H1 (cell line): ENCODE data around the gene SLC9C1. TPM values are rescaled to one million over a fixed set of nuclear protein-coding genes. Genes with fewer than 3 reads are reported as not detected.

ENCODE experiments used
- CTCF ChIA-PET: fragments of 300-600 bp; sonication (Branson Sonifier 250); formaldehyde crosslinking; loops from one replicate; lab custom pipeline; 2021; ENCODE audit not compliant: partially characterized antibody; lab: Charles Lee
- POLR2A ChIA-PET: fragments of 300-600 bp; sonication (Branson Sonifier 250); formaldehyde crosslinking; loops from one replicate; lab custom pipeline; 2021; ENCODE audit warnings: inconsistent platforms; ENCODE audit not compliant: partially characterized antibody; lab: Charles Lee
- DNase-seq, 2 experiments: peaks; one replicate each; pipeline versions ENCODE4 v3.0.0 to v3.0.0-alpha.2; 2010 to 2022; ENCODE audit warnings: low spot score in 2 of 2, low read depth in 1 of 2, mixed read lengths in 1 of 2
- FAIRE-seq: peaks from 2 replicates; lab custom pipeline; 2011; peaks lifted over from hg19 to GRCh38; lab: Jason Lieb, UNC
- H2AFZ ChIP-seq: 2 replicates; pipeline ENCODE4 v1.8.1; 2012; ENCODE audit warnings: low read length, inconsistent platforms
- H2AK5ac ChIP-seq: 2 replicates; pipeline ENCODE4 v1.6.1; 2013; ENCODE audit warnings: low read depth, low read length
- H2BK120ac ChIP-seq: replicated peaks from 2 replicates; pipeline ENCODE3; 2013; ENCODE audit warnings: low read depth, low read length, inconsistent platforms
- H2BK12ac ChIP-seq: 2 replicates; pipeline ENCODE4 v1.6.1; 2013; ENCODE audit warnings: low read depth, low read length
- H2BK15ac ChIP-seq: 2 replicates; pipeline ENCODE4 v1.6.1; 2013; ENCODE audit warnings: low read length
- H2BK20ac ChIP-seq: 2 replicates; pipeline ENCODE4 v1.6.1; 2013; ENCODE audit warnings: low read length
- H2BK5ac ChIP-seq: 2 replicates; pipeline ENCODE4 v1.6.1; 2013; ENCODE audit warnings: low read depth, low read length
- H3K14ac ChIP-seq: 2 replicates; pipeline ENCODE4 v1.6.1; 2013; ENCODE audit warnings: inconsistent platforms; ENCODE audit not compliant: insufficient read length
- H3K18ac ChIP-seq: 2 replicates; pipeline ENCODE4 v1.6.1; 2013; ENCODE audit warnings: low read length; ENCODE audit errors: extremely low read depth
- H3K23ac ChIP-seq: 2 replicates; pipeline ENCODE4 v1.6.1; 2013; ENCODE audit warnings: inconsistent platforms; ENCODE audit not compliant: insufficient read length
- H3K23me2 ChIP-seq: 2 replicates; pipeline ENCODE4 v1.6.1; 2013; ENCODE audit warnings: low read depth, low read length
- H3K27ac ChIP-seq: 2 replicates; pipeline ENCODE4 v1.6.1; 2011; ENCODE audit warnings: low read depth, low read length, inconsistent platforms
- H3K27me3 ChIP-seq, 4 experiments: replicated peaks in 1 of 4; 1 replicate in 1 of 4; 2 replicates in 3 of 4; pipeline versions ENCODE4 v1.6.1 to v1.8.1; 2011 to 2013; ENCODE audit warnings: low read length in 3 of 4, mild to moderate bottlenecking in 3 of 4, inconsistent platforms in 2 of 4, mixed read lengths in 2 of 4, moderate library complexity in 1 of 4; ENCODE audit not compliant: control insufficient read depth in 3 of 4, insufficient read depth in 3 of 4; ENCODE audit errors: extremely low read depth in 1 of 4
- H3K36me3 ChIP-seq, 4 experiments: 2 replicates each; pipeline versions ENCODE4 v1.6.1 to v1.8.1; 2011 to 2013; ENCODE audit warnings: mild to moderate bottlenecking in 4 of 4, low read length in 3 of 4, moderate library complexity in 2 of 4, control low read depth in 1 of 4, inconsistent platforms in 1 of 4; ENCODE audit not compliant: insufficient read depth in 4 of 4, control insufficient read depth in 2 of 4
- H3K4ac ChIP-seq: replicated peaks from 2 replicates; pipeline ENCODE3; 2013; ENCODE audit warnings: low read length, low read depth, mixed read lengths, inconsistent platforms; ENCODE audit not compliant: insufficient read length
- H3K4me1 ChIP-seq, 4 experiments: replicated peaks in 1 of 4; 1 replicate in 1 of 4; 2 replicates in 3 of 4; pipeline versions ENCODE4 v1.6.1 to v1.8.1; 2011 to 2013; ENCODE audit warnings: low read length in 3 of 4, inconsistent platforms in 2 of 4, mixed read lengths in 1 of 4; ENCODE audit not compliant: insufficient read depth in 4 of 4, control insufficient read depth in 3 of 4
- H3K4me2 ChIP-seq, 2 experiments: 2 replicates each; pipeline versions ENCODE4 v1.6.1 to v1.8.1; 2011 to 2013; ENCODE audit warnings: low read depth in 2 of 2, low read length in 2 of 2, control low read depth in 1 of 2, inconsistent platforms in 1 of 2, mild to moderate bottlenecking in 1 of 2; ENCODE audit not compliant: insufficient read depth in 1 of 2
- H3K4me3 ChIP-seq, 4 experiments: fragments of 200-600, 300-600 bp in 1 of 4; sonication (generic), shearing (Covaris generic), sonication (Bioruptor Twin) in 1 of 4; 2 replicates each; pipeline versions ENCODE4 v1.5.1 to v1.8.1; 2011 to 2016; ENCODE audit warnings: low read length in 4 of 4, low read depth in 3 of 4, control low read depth in 2 of 4, inconsistent platforms in 2 of 4, mild to moderate bottlenecking in 2 of 4, mixed read lengths in 1 of 4, moderate library complexity in 1 of 4; ENCODE audit not compliant: insufficient read depth in 2 of 4; ENCODE audit errors: extremely low read depth in 1 of 4
- H3K56ac ChIP-seq: replicated peaks from 2 replicates; pipeline ENCODE3; 2013; ENCODE audit warnings: low read depth, mild to moderate bottlenecking, mixed read lengths, low read length, inconsistent platforms; ENCODE audit not compliant: insufficient read length
- H3K79me1 ChIP-seq: 2 replicates; pipeline ENCODE4 v1.6.1; 2013; ENCODE audit warnings: low read depth, low read length, control low read depth
- H3K79me2 ChIP-seq, 2 experiments: 2 replicates each; pipeline versions ENCODE4 v1.6.1 to v1.8.1; 2012 to 2013; ENCODE audit warnings: low read length in 2 of 2, mild to moderate bottlenecking in 2 of 2, inconsistent platforms in 1 of 2; ENCODE audit not compliant: insufficient read depth in 2 of 2, control insufficient read depth in 1 of 2
- H3K9ac ChIP-seq, 4 experiments: replicated peaks in 1 of 4; 1 replicate in 1 of 4; 2 replicates in 3 of 4; pipeline versions ENCODE4 v1.6.1 to v1.8.1; 2011 to 2013; ENCODE audit warnings: low read depth in 3 of 4, low read length in 3 of 4, control low read depth in 2 of 4, mild to moderate bottlenecking in 2 of 4, moderate library complexity in 2 of 4, inconsistent platforms in 1 of 4; ENCODE audit errors: extremely low read depth in 1 of 4
- H3K9me3 ChIP-seq, 2 experiments: 2 replicates each; pipeline versions ENCODE4 v1.6.1 to v1.8.1; 2012 to 2013; ENCODE audit warnings: mild to moderate bottlenecking in 2 of 2, moderate library complexity in 2 of 2, control low read depth in 1 of 2, inconsistent platforms in 1 of 2, low read depth in 1 of 2, low read length in 1 of 2, mixed read lengths in 1 of 2; ENCODE audit not compliant: insufficient read depth in 2 of 2
- H4K20me1 ChIP-seq, 2 experiments: replicated peaks in 1 of 2; 2 replicates each; pipeline versions ENCODE3 to v1.8.1; 2011 to 2013; ENCODE audit warnings: inconsistent platforms in 2 of 2, low read length in 2 of 2, mild to moderate bottlenecking in 1 of 2; ENCODE audit not compliant: insufficient read depth in 2 of 2, control insufficient read depth in 1 of 2
- H4K5ac ChIP-seq: 2 replicates; pipeline ENCODE4 v1.6.1; 2013; ENCODE audit warnings: low read length, low read depth, mixed read lengths, inconsistent platforms; ENCODE audit not compliant: insufficient read length
- H4K8ac ChIP-seq: 2 replicates; pipeline ENCODE4 v1.8.0; 2013; ENCODE audit warnings: mild to moderate bottlenecking, moderate library complexity, low read length, inconsistent platforms; ENCODE audit not compliant: insufficient read depth; ENCODE audit errors: extremely low read depth
- H4K91ac ChIP-seq: replicated peaks from 2 replicates; pipeline ENCODE3; 2013; ENCODE audit warnings: low read length, mixed read lengths, inconsistent platforms; ENCODE audit not compliant: insufficient read length
- SP4 ChIP-seq: IDR thresholded peaks from 2 replicates; pipeline ENCODE4 v1.6.1; 2012; ENCODE audit warnings: low read length, inconsistent platforms
- TEAD4 ChIP-seq: IDR thresholded peaks from 2 replicates; pipeline ENCODE4 v1.6.1; 2012; ENCODE audit warnings: low read depth, low read length, inconsistent platforms, mixed read lengths
- WGBS, 2 experiments: shearing (Covaris generic) in 1 of 2; methylation state at CpG; one replicate each; pipeline versions ENCODE4 v1.1.6 to v1.1.7; 2013 to 2015; ENCODE audit warnings: low lambda C conversion rate in 2 of 2, mixed read lengths in 2 of 2, inconsistent platforms in 1 of 2, low coverage in 1 of 2, missing lambda C conversion rate in 1 of 2; ENCODE audit not compliant: insufficient replicate concordance in 2 of 2, insufficient coverage in 1 of 2, insufficient read length in 1 of 2; ENCODE audit errors: extremely low coverage in 1 of 2, missing lambda C conversion rate in 1 of 2; 5-methylcytosine and 5-hydroxymethylcytosine counted together
- polyA plus RNA-seq, 7 experiments: library from polyadenylated mRNA; depleted of rRNA in 3 of 7; stranded (reverse) in 5 of 7; unstranded in 2 of 7; fragments of >200 nt in 5 of 7; fragments of 200-250 nt in 2 of 7; gene quantifications; 1 replicate in 5 of 7; 2 replicates in 1 of 7; 4 replicates in 1 of 7; pipeline versions ENCODE4 v1.2.1 to v1.2.3, GENCODE V29; 2011 to 2013; ENCODE audit warnings: missing spikeins in 2 of 7, mixed read lengths in 2 of 7
- total RNA-seq: library from RNA; stranded (reverse); fragmentation: NEBNext Ultra II Directional; extraction: Animal tissue kit (Norgen Biotek cat#: 25700); gene quantifications from 2 replicates; pipeline ENCODE4 v1.2.1, GENCODE V29; 2021

The SLC9C1 gene
- total and polyA plus RNA-seq, 2 of the 8 experiments (the other 6 are each of a cell fraction or from before 2014, with no cell fraction given), result 0.15 to 0.24 TPM

- no peak overlapping the region for H4K8ac ChIP-seq
- no peak overlapping the region for H3K14ac ChIP-seq
- no peak overlapping the region for H3K4ac ChIP-seq
- ChIA-PET CTCF (interaction anchor here (0.8 kb wide), 1 partner anchor 21 kb away, joined by 4 read pairs; no protein-coding TSS in a partner anchor), POLR2A (no interaction called here)
- no peak for FAIRE-seq
- no peaks in the 10 kb centered on the region for H3K27me3 ChIP-seq
- no peak overlapping the region for H3K23ac ChIP-seq
- H4K91ac ChIP-seq, result no peak overlapping the region
- no peak overlapping the region for H2AK5ac ChIP-seq
- no peak overlapping the region for H3K27ac ChIP-seq
- 92% methylated on average over 1 of the region's 1 CpG; no CpG with 5 or more reads in 1 of the 2 experiments for WGBS, 2 experiments
- no peak overlapping the region for H3K56ac ChIP-seq
- no peaks in the 10 kb centered on the region for H3K79me1 ChIP-seq
- peaks cover 1 to 7% (median 5%) of the 10 kb centered on the region in 4 experiments; a peak in 4 of 7 replicates for H3K4me1 ChIP-seq
- H4K20me1 ChIP-seq, result no peaks in the 10 kb centered on the region
- H3K18ac ChIP-seq, result no peak overlapping the region
- no peak for DNase-seq
- no peak overlapping the region for H3K9ac ChIP-seq
- H3K36me3 ChIP-seq, result no peaks in the 10 kb centered on the region; a peak in 2 of 8 replicates
- no peaks in the 10 kb centered on the region for H3K23me2 ChIP-seq
- H2BK5ac ChIP-seq, result no peak overlapping the region
- H2BK12ac ChIP-seq, result no peak overlapping the region
- no peak overlapping the region for H2BK20ac ChIP-seq
- H2BK15ac ChIP-seq, result no peak overlapping the region
- H3K4me3 ChIP-seq, result no peak overlapping the region
- H3K79me2 ChIP-seq, result no peaks in the 10 kb centered on the region
- H3K9me3 ChIP-seq, result no peaks in the 10 kb centered on the region
- H3K4me2 ChIP-seq, result no peak overlapping the region
- H4K5ac ChIP-seq, result no peak overlapping the region
- no peak overlapping the region for H2BK120ac ChIP-seq
- no peak overlapping the region for H2AFZ ChIP-seq
- TF ChIP-seq SP4 (no peak), TEAD4 (no peak)
Measured at GRCh38 chr3:112132554-112132953, 161.5 kb downstream of the SLC9C1 start.
